OCI-LY3 (cell line): ENCODE measurements around the gene TEX29.

Experiments used
- H2AFZ ChIP-seq: fragments of 200-600, 300-600 bp; shearing (Covaris generic); 2 replicates; pipeline ENCODE4 v1.6.0; 2014; ENCODE audit warnings: antibody characterized with exemption, low read depth, low read length
- H3K27ac ChIP-seq: fragments of 200-600, 300-600 bp; sonication (generic); 2 replicates; pipeline ENCODE4 v1.5.1; 2014; ENCODE audit warnings: mild to moderate bottlenecking, low read length, moderate library complexity, mixed read lengths
- H3K27me3 ChIP-seq: fragments of 200-600, 300-600 bp; sonication (generic); 2 replicates; pipeline ENCODE4 v1.6.1; 2014; ENCODE audit warnings: low read depth, low read length, mixed read lengths
- H3K36me3 ChIP-seq: fragments of 200-600, 300-600 bp; sonication (generic); replicated peaks from 2 replicates; pipeline ENCODE3; 2014; ENCODE audit warnings: low read depth, low read length, mixed read lengths
- H3K4me1 ChIP-seq: fragments of 300-600, 200-600 bp; sonication (generic); 2 replicates; pipeline ENCODE4 v1.6.1; 2014; ENCODE audit warnings: low read length, mixed read lengths
- H3K4me2 ChIP-seq: fragments of 200-600, 300-600 bp; sonication (generic); 2 replicates; pipeline ENCODE4 v1.6.1; 2014; ENCODE audit warnings: low read length, mixed read lengths
- H3K4me3 ChIP-seq: fragments of 300-600, 200-600 bp; sonication (generic); 2 replicates; pipeline ENCODE4 v1.5.1; 2014; ENCODE audit warnings: antibody characterized with exemption, mild to moderate bottlenecking, low read length, moderate library complexity
- H3K79me2 ChIP-seq: fragments of 300-600, 200-600 bp; shearing (Covaris generic); 2 replicates; pipeline ENCODE4 v1.6.1; 2014; ENCODE audit warnings: mild to moderate bottlenecking, low read length, mixed read lengths
- H3K9ac ChIP-seq: fragments of 300-600, 200-600 bp; shearing (Covaris generic); 2 replicates; pipeline ENCODE4 v1.6.0; 2014; ENCODE audit warnings: mild to moderate bottlenecking, low read length, moderate library complexity
- H3K9me3 ChIP-seq: fragments of 200-600, 300-600 bp; shearing (Covaris generic); 2 replicates; pipeline ENCODE4 v1.6.1; 2014; ENCODE audit warnings: low read length, mixed read lengths; ENCODE audit not compliant: insufficient read depth
- H4K20me1 ChIP-seq: fragments of 200-600, 300-600 bp; sonication (generic); 2 replicates; pipeline ENCODE4 v1.6.1; 2016; ENCODE audit warnings: low read length, mixed read lengths; ENCODE audit not compliant: insufficient read depth
- EZH2phosphoT487 ChIP-seq: fragments of 200-600 bp; shearing (Covaris generic); IDR thresholded peaks from 2 replicates; pipeline ENCODE4 v1.6.1; 2018; ENCODE audit warnings: antibody characterized with exemption, mixed run types, low read depth
- TF ChIP-seq, protein P1 (sequence below): fragments of 200-600, 300-600 bp; sonication (generic); IDR thresholded peaks from 2 replicates; pipeline ENCODE4 v1.5.1; 2014; ENCODE audit warnings: antibody characterized with exemption, low read length, low read depth

The TEX29 gene

DNA sequence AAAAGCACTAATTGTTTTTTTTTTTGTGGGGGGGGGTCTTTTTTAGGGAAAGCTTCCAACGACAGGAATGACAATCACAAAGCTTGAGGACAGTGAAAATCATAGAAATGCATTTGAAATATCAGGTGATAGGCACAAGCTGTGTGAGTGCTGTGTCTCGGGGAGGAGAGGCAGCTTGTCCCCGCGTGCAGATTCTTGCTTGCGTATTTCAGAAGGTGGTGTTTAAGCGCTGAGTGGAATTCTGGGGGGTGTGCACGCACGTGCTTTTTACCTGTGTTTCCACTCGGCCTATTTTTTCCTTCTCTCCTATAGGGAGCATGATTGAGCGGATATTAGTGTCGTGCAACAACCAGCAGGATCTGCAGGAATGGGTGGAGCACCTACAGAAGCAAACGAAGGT lies 40.2 kb upstream of the TEX29 start:
- Histone ChIP-seq H2AFZ (no peak overlapping the region), H3K4me3 (no peak overlapping the region), H3K79me2 (no peaks in the 10 kb centered on the region), H3K27me3 (no peaks in the 10 kb centered on the region), H4K20me1 (0 out of 2 replicates have a peak, but pooled peaks cover 2% of the 10 kb centered on the region), H3K9ac (no peak overlapping the region), H3K4me2 (no peak overlapping the region), H3K9me3 (no peaks in the 10 kb centered on the region), H3K36me3 (peaks cover 62% of the 10 kb centered on the region), H3K27ac (no peak overlapping the region), H3K4me1 (peaks cover 14% of the 10 kb centered on the region)
- no peak for TF ChIP-seq EZH2phosphoT487
- TF ChIP-seq, protein P1, sequence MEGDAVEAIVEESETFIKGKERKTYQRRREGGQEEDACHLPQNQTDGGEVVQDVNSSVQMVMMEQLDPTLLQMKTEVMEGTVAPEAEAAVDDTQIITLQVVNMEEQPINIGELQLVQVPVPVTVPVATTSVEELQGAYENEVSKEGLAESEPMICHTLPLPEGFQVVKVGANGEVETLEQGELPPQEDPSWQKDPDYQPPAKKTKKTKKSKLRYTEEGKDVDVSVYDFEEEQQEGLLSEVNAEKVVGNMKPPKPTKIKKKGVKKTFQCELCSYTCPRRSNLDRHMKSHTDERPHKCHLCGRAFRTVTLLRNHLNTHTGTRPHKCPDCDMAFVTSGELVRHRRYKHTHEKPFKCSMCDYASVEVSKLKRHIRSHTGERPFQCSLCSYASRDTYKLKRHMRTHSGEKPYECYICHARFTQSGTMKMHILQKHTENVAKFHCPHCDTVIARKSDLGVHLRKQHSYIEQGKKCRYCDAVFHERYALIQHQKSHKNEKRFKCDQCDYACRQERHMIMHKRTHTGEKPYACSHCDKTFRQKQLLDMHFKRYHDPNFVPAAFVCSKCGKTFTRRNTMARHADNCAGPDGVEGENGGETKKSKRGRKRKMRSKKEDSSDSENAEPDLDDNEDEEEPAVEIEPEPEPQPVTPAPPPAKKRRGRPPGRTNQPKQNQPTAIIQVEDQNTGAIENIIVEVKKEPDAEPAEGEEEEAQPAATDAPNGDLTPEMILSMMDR = no peak

DNA sequence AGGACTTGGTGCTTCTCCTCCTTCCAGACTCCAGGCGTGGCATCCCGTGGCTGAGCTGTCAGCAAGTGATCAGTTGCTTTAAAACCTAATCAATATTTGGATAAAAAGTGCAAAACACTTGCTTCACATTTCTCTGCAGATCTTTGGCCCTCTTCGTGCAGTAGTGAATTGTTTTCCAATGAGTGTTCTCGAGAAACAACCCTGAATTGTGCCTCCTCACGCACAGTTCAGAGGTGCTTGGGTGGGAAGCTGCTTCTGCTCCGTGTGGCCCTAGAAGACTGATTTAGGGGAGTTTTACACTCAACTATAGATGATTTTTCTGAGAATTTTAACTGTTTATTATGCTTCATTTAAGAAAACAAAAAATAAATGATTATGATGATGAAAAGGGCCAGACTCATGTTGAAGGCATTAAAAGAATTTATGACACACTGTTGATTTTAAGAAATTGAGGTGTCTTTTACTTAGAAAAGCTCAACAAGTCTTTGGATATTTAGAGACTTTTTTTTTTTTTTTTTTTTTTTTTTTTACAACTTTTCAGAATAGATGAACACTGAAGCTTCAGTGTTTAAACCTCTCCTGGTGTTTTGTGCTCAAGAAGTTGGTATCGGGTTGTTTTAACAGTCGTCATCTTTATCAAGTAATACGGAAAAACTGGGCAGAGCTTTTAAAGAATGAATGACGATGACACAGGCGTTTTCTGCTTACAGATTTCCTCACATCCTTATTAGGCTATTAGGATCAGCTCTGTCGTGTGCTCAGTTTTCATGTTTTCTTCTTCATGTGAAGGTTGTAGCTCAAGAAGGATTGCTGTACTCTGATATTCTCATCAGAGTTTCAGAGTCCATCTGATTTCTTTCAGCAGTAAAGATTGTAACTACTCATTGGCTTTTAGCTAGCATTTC lies 39.5 kb upstream of the TEX29 start:
- Histone ChIP-seq H3K36me3 (peaks cover 62% of the 10 kb centered on the region), H3K79me2 (no peaks in the 10 kb centered on the region), H3K4me2 (no peak overlapping the region), H3K27ac (no peak overlapping the region), H2AFZ (no peak overlapping the region), H3K4me1 (peaks cover 7% of the 10 kb centered on the region), H3K9me3 (no peaks in the 10 kb centered on the region), H3K4me3 (no peak overlapping the region), H3K9ac (no peak overlapping the region), H3K27me3 (no peaks in the 10 kb centered on the region), H4K20me1 (0 out of 2 replicates have a peak, but pooled peaks cover under 1% of the 10 kb centered on the region)
- TF ChIP-seq, protein P1 = no peak
- no peak for TF ChIP-seq EZH2phosphoT487

DNA sequence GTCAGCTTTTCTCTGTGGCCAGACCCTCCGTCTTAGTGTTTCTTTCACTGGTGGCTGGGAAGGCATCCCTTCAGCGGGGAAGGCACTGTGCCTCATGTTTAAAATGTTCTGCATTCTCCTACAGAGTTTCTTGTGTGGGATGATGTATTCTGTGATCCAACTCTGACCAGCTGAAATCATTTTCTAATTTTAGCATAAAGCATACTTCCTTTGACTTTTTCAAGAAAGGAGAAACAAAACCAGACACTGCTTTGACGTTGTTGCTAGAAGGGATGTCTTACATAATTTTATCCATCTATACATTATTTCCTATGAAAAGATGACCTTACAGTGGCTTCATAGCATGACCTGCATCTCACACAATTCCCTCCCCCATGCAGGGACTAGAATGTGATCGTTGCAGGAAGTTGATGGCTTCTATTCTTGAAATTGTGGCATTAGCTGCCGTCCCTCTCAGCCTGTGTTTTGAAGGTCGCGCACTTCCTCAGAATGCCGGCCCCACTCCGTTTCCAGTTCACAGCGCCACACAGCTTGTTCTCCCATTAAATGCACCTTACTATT lies 38.6 kb upstream of the TEX29 start:
- H3K4me3 ChIP-seq = no peak overlapping the region
- H3K27me3 ChIP-seq = no peaks in the 10 kb centered on the region
- H2AFZ ChIP-seq = no peak overlapping the region
- H3K36me3 ChIP-seq = peaks cover 69% of the 10 kb centered on the region
- H3K9ac ChIP-seq = no peak overlapping the region
- no peaks in the 10 kb centered on the region for H3K4me1 ChIP-seq
- no peaks in the 10 kb centered on the region for H3K79me2 ChIP-seq
- TF ChIP-seq, protein P1 = no peak
- TF ChIP-seq EZH2phosphoT487 = no peak
- H3K27ac ChIP-seq = no peak overlapping the region
- no peak overlapping the region for H3K4me2 ChIP-seq
- H3K9me3 ChIP-seq = no peaks in the 10 kb centered on the region
- no peaks in the 10 kb centered on the region for H4K20me1 ChIP-seq

DNA sequence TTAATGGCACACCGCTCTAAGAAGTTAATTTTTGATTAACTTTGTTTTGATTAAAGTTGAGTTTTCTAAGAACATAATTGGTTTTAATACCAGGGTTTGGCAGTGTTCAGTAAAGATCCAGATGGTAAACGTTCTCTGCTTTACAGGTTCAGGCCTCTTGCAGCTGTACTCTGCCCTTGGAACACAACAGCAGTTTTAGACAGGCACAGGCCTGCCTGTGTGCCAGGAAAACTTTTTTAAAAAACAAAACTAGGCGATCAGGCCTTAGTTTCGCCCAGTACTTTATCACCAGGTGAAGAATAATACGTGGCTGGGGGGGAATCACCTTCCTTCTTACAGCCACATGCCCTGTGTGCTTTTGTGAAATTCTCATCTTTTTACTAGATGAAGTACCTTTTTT lies 38.0 kb upstream of the TEX29 start:
- Histone ChIP-seq H3K4me3 (no peak overlapping the region), H3K9me3 (no peaks in the 10 kb centered on the region), H3K79me2 (no peaks in the 10 kb centered on the region), H3K4me2 (no peak overlapping the region), H4K20me1 (no peaks in the 10 kb centered on the region), H3K36me3 (peaks cover 75% of the 10 kb centered on the region), H3K27ac (no peak overlapping the region), H3K27me3 (no peaks in the 10 kb centered on the region), H3K9ac (no peak overlapping the region), H2AFZ (no peak overlapping the region), H3K4me1 (no peaks in the 10 kb centered on the region)
- TF ChIP-seq, protein P1 = no peak
- no peak for TF ChIP-seq EZH2phosphoT487
